ENCODE data around the gene FLII. TPM values are rescaled to one million over a fixed set of nuclear protein-coding genes. Genes with fewer than 3 reads are reported as not detected.
"Not testable (repeated sequence)": the region's sequence is repeated elsewhere in the genome, so short reads cannot be mapped to it uniquely, and the experiment has no call there.

Gene FLII
- total and polyA plus RNA-seq, 2 donors = 112 to 195 TPM

- Histone ChIP-seq H3K9me3 (ENCODE audit: control insufficient read depth in 2 of 2, insufficient read depth in 1 of 2, low read length in 1 of 2) (no peaks in the 10 kb centered on the region), H3K27me3 (ENCODE audit: control insufficient read depth in 2 of 2, insufficient read depth in 1 of 2, low read length in 1 of 2) (peaks cover 0 to 6% of the 10 kb centered on the region in 2 donors), H3K4me1 (ENCODE audit: control insufficient read depth in 2 of 2, insufficient read depth in 2 of 2, low read length in 2 of 2) (peaks cover 7 to 16% of the 10 kb centered on the region in 2 donors), H3K36me3 (ENCODE audit: control insufficient read depth in 2 of 2, insufficient read depth in 2 of 2, low read length in 1 of 2) (no peaks in the 10 kb centered on the region), H3K4me3 (ENCODE audit: low read length in 2 of 2) (no peak overlapping the region), H3K27ac (ENCODE audit: low read depth in 1 of 2, low read length in 1 of 2) (peak overlapping the region in 1 of 2 donors; percentile 7)
- 93% methylated on average over 4 of the region's 4 CpGs for WGBS
- DNase-seq (ENCODE audit: low read depth in 6 of 9, low spot score in 9 of 9) = no peak
Observed at GRCh38 chr17:18224053-18224386, 34.5 kb downstream of the FLII start.

- no peak overlapping the region for H3K27ac ChIP-seq (ENCODE audit: low read depth in 1 of 2, low read length in 1 of 2)
- no peak for DNase-seq (ENCODE audit: low read depth in 6 of 9, low spot score in 9 of 9)
- 72% methylated on average over 4 of the region's 4 CpGs for WGBS
Observed at GRCh38 chr17:18218756-18219415, 39.7 kb downstream of the FLII start.

GRCh38 chr17:18217412-18218015, 41.0 kb downstream of the FLII start:
- Histone ChIP-seq H3K4me3 (ENCODE audit: low read length in 2 of 2) (no peak overlapping the region), H3K9me3 (ENCODE audit: control insufficient read depth in 2 of 2, insufficient read depth in 1 of 2, low read length in 1 of 2) (no peaks in the 10 kb centered on the region), H3K4me1 (ENCODE audit: control insufficient read depth in 2 of 2, insufficient read depth in 2 of 2, low read length in 2 of 2) (no peaks in the 10 kb centered on the region), H3K27me3 (ENCODE audit: control insufficient read depth in 2 of 2, insufficient read depth in 1 of 2, low read length in 1 of 2) (no peaks in the 10 kb centered on the region), H3K27ac (ENCODE audit: low read depth in 1 of 2, low read length in 1 of 2) (no peak overlapping the region), H3K36me3 (ENCODE audit: control insufficient read depth in 2 of 2, insufficient read depth in 2 of 2, low read length in 1 of 2) (no peaks in the 10 kb centered on the region)
- DNase-seq (ENCODE audit: low read depth in 6 of 9, low spot score in 9 of 9) = peak in 8 of 9 donors; percentile 18 to 75 (median 56)
- WGBS = 7% methylated on average over 6 of the region's 6 CpGs

More at GRCh38 chr17:18218756-18219415, 39.7 kb downstream of the FLII start:
- no peaks in the 10 kb centered on the region for H3K27me3 ChIP-seq (ENCODE audit: control insufficient read depth in 2 of 2, insufficient read depth in 1 of 2, low read length in 1 of 2)
- H3K4me3 ChIP-seq (ENCODE audit: low read length in 2 of 2) = no peak overlapping the region
- H3K4me1 ChIP-seq (ENCODE audit: control insufficient read depth in 2 of 2, insufficient read depth in 2 of 2, low read length in 2 of 2) = no peaks in the 10 kb centered on the region
- H3K9me3 ChIP-seq (ENCODE audit: control insufficient read depth in 2 of 2, insufficient read depth in 1 of 2, low read length in 1 of 2) = no peaks in the 10 kb centered on the region
- no peaks in the 10 kb centered on the region for H3K36me3 ChIP-seq (ENCODE audit: control insufficient read depth in 2 of 2, insufficient read depth in 2 of 2, low read length in 1 of 2)

- H3K36me3 ChIP-seq (ENCODE audit: control insufficient read depth in 2 of 2, insufficient read depth in 2 of 2, low read length in 1 of 2); H3K27me3 ChIP-seq (ENCODE audit: control insufficient read depth in 2 of 2, insufficient read depth in 1 of 2, low read length in 1 of 2); H3K4me3 ChIP-seq (ENCODE audit: low read length in 2 of 2); H3K9me3 ChIP-seq (ENCODE audit: control insufficient read depth in 2 of 2, insufficient read depth in 1 of 2, low read length in 1 of 2); H3K27ac ChIP-seq (ENCODE audit: low read depth in 1 of 2, low read length in 1 of 2); H3K4me1 ChIP-seq (ENCODE audit: control insufficient read depth in 2 of 2, insufficient read depth in 2 of 2, low read length in 2 of 2); DNase-seq (ENCODE audit: low read depth in 6 of 9, low spot score in 9 of 9): not testable (repeated sequence)
- WGBS = 94% methylated on average over 11 of the region's 11 CpGs
Observed at GRCh38 chr17:18216906-18217305, 41.6 kb downstream of the FLII start.

- H3K27me3 ChIP-seq (ENCODE audit: control insufficient read depth in 2 of 2, insufficient read depth in 1 of 2, low read length in 1 of 2) = no peaks in the 10 kb centered on the region
- peaks cover 21 to 24% of the 10 kb centered on the region in 2 donors for H3K36me3 ChIP-seq (ENCODE audit: control insufficient read depth in 2 of 2, insufficient read depth in 2 of 2, low read length in 1 of 2)
- H3K4me3 ChIP-seq (ENCODE audit: low read length in 2 of 2) = no peak overlapping the region
- H3K9me3 ChIP-seq (ENCODE audit: control insufficient read depth in 2 of 2, insufficient read depth in 1 of 2, low read length in 1 of 2) = no peaks in the 10 kb centered on the region
- H3K27ac ChIP-seq (ENCODE audit: low read depth in 1 of 2, low read length in 1 of 2) = no peak overlapping the region
- H3K4me1 ChIP-seq (ENCODE audit: control insufficient read depth in 2 of 2, insufficient read depth in 2 of 2, low read length in 2 of 2) = no peaks in the 10 kb centered on the region
- 89% methylated on average over 7 of the region's 7 CpGs for WGBS
- DNase-seq (ENCODE audit: low read depth in 6 of 9, low spot score in 9 of 9) = no peak
Observed at GRCh38 chr17:18213666-18214270, 44.8 kb downstream of the FLII start.

- Histone ChIP-seq H3K4me3 (ENCODE audit: low read length in 2 of 2) (no peak overlapping the region), H3K27me3 (ENCODE audit: control insufficient read depth in 2 of 2, insufficient read depth in 1 of 2, low read length in 1 of 2) (no peaks in the 10 kb centered on the region), H3K36me3 (ENCODE audit: control insufficient read depth in 2 of 2, insufficient read depth in 2 of 2, low read length in 1 of 2) (peaks cover 69 to 73% of the 10 kb centered on the region in 2 donors), H3K9me3 (ENCODE audit: control insufficient read depth in 2 of 2, insufficient read depth in 1 of 2, low read length in 1 of 2) (no peaks in the 10 kb centered on the region), H3K27ac (ENCODE audit: low read depth in 1 of 2, low read length in 1 of 2) (no peak overlapping the region), H3K4me1 (ENCODE audit: control insufficient read depth in 2 of 2, insufficient read depth in 2 of 2, low read length in 2 of 2) (no peaks in the 10 kb centered on the region)
- no peak for DNase-seq (ENCODE audit: low read depth in 6 of 9, low spot score in 9 of 9)
- WGBS = 98% methylated on average over 19 of the region's 19 CpGs
Observed at GRCh38 chr17:18208092-18208491, 50.4 kb downstream of the FLII start.

- H3K4me1 ChIP-seq (ENCODE audit: control insufficient read depth in 2 of 2, insufficient read depth in 2 of 2, low read length in 2 of 2) = no peaks in the 10 kb centered on the region
- H3K4me3 ChIP-seq (ENCODE audit: low read length in 2 of 2) = no peak overlapping the region
- no peak for DNase-seq (ENCODE audit: low read depth in 6 of 9, low spot score in 9 of 9)
- no peaks in the 10 kb centered on the region for H3K9me3 ChIP-seq (ENCODE audit: control insufficient read depth in 2 of 2, insufficient read depth in 1 of 2, low read length in 1 of 2)
- no peak overlapping the region for H3K27ac ChIP-seq (ENCODE audit: low read depth in 1 of 2, low read length in 1 of 2)
- no peaks in the 10 kb centered on the region for H3K27me3 ChIP-seq (ENCODE audit: control insufficient read depth in 2 of 2, insufficient read depth in 1 of 2, low read length in 1 of 2)
- peaks cover 77 to 78% of the 10 kb centered on the region in 2 donors for H3K36me3 ChIP-seq (ENCODE audit: control insufficient read depth in 2 of 2, insufficient read depth in 2 of 2, low read length in 1 of 2)
Observed at GRCh38 chr17:18206962-18207361, 51.6 kb downstream of the FLII start.

- DNase-seq (ENCODE audit: low read depth in 6 of 9, low spot score in 9 of 9) = no peak
- H3K9me3 ChIP-seq (ENCODE audit: control insufficient read depth in 2 of 2, insufficient read depth in 1 of 2, low read length in 1 of 2) = no peaks in the 10 kb centered on the region
- no peaks in the 10 kb centered on the region for H3K4me1 ChIP-seq (ENCODE audit: control insufficient read depth in 2 of 2, insufficient read depth in 2 of 2, low read length in 2 of 2)
- H3K4me3 ChIP-seq (ENCODE audit: low read length in 2 of 2) = no peak overlapping the region
- H3K27me3 ChIP-seq (ENCODE audit: control insufficient read depth in 2 of 2, insufficient read depth in 1 of 2, low read length in 1 of 2) = no peaks in the 10 kb centered on the region
- WGBS = 99% methylated on average over 2 of the region's 2 CpGs
- H3K36me3 ChIP-seq (ENCODE audit: control insufficient read depth in 2 of 2, insufficient read depth in 2 of 2, low read length in 1 of 2) = peaks cover 76 to 85% of the 10 kb centered on the region in 2 donors
- H3K27ac ChIP-seq (ENCODE audit: low read depth in 1 of 2, low read length in 1 of 2) = no peak overlapping the region
Observed at GRCh38 chr17:18205861-18206260, 52.7 kb downstream of the FLII start.

GRCh38 chr17:18203308-18203707, 55.2 kb downstream of the FLII start:
- no peak for DNase-seq (ENCODE audit: low read depth in 6 of 9, low spot score in 9 of 9)
- Histone ChIP-seq H3K27ac (ENCODE audit: low read depth in 1 of 2, low read length in 1 of 2) (no peak overlapping the region), H3K4me3 (ENCODE audit: low read length in 2 of 2) (no peak overlapping the region), H3K4me1 (ENCODE audit: control insufficient read depth in 2 of 2, insufficient read depth in 2 of 2, low read length in 2 of 2) (no peaks in the 10 kb centered on the region), H3K9me3 (ENCODE audit: control insufficient read depth in 2 of 2, insufficient read depth in 1 of 2, low read length in 1 of 2) (no peaks in the 10 kb centered on the region), H3K27me3 (ENCODE audit: control insufficient read depth in 2 of 2, insufficient read depth in 1 of 2, low read length in 1 of 2) (no peaks in the 10 kb centered on the region), H3K36me3 (ENCODE audit: control insufficient read depth in 2 of 2, insufficient read depth in 2 of 2, low read length in 1 of 2) (peaks cover 71 to 84% of the 10 kb centered on the region in 2 donors)
- 87% methylated on average over 7 of the region's 7 CpGs for WGBS

All from thymus (tissue), 11 donors.